Right lobe of liver (tissue), 6 donors: ENCODE results near the gene VRK3. TPM values are rescaled to one million over a fixed set of nuclear protein-coding genes. Genes with fewer than 3 reads are reported as not detected.

Source experiments
- ATAC-seq, 4 donors: fragments of 200-7000 bp; cut with Tn5 transposase; one replicate each; pipeline ENCODE4 v1.9.1; 2020; ENCODE audit warnings: mild to moderate bottlenecking in 4 of 4, moderate library complexity in 4 of 4
- DNase-seq, 3 donors: peaks; one replicate each; pipeline ENCODE4 v3.0.0-alpha.2; 2020
- H3K27ac ChIP-seq, 3 donors: fragments of 200-600 bp; one replicate each; pipeline ENCODE4 v1.8.0; 2022
- H3K27me3 ChIP-seq, 2 donors: fragments of 200-600 bp; one replicate each; pipeline ENCODE4 v1.8.0; 2022
- H3K36me3 ChIP-seq, 4 donors: fragments of 200-600 bp; sonication (generic) in 1 of 4; one replicate each; pipeline versions ENCODE4 v1.5.1 to v1.8.0; 2017 to 2022; ENCODE audit warnings: control low read depth in 1 of 4
- H3K4me1 ChIP-seq, 4 donors: fragments of 200-600 bp; sonication (generic) in 1 of 4; one replicate each; pipeline versions ENCODE4 v1.5.1 to v1.8.0; 2017 to 2022; ENCODE audit warnings: control low read depth in 1 of 4
- H3K4me3 ChIP-seq, 3 donors: fragments of 200-600 bp; one replicate each; pipeline ENCODE4 v1.8.0; 2022
- H3K9me3 ChIP-seq, 4 donors: fragments of 200-600 bp; sonication (generic) in 1 of 4; one replicate each; pipeline versions ENCODE4 v1.5.1 to v1.8.0; 2017 to 2022; ENCODE audit warnings: control low read depth in 1 of 4
- CTCF ChIP-seq, 4 donors: fragments of 200-600 bp in 3 of 4; fragments of 450-650 bp in 1 of 4; IDR thresholded peaks; one replicate each; pipeline versions ENCODE4 v1.5.1 to v1.8.0; 2016 to 2022; ENCODE audit warnings: antibody characterized with exemption in 4 of 4, mild to moderate bottlenecking in 2 of 4
- POLR2A ChIP-seq: fragments of 450-650 bp; IDR thresholded peaks from one replicate; pipeline ENCODE4 v1.6.1; 2017; ENCODE audit warnings: antibody characterized with exemption, mild to moderate bottlenecking
- WGBS: methylation state at CpG from one replicate; pipeline ENCODE4 v1.1.6; 2018; ENCODE audit warnings: low coverage, low lambda C conversion rate; ENCODE audit not compliant: insufficient coverage; ENCODE audit errors: missing lambda C conversion rate; 5-methylcytosine and 5-hydroxymethylcytosine counted together
- intact Hi-C, 2 donors: fragments of 100-400 bp; cut with DNase I; formaldehyde crosslinking; loops; one replicate each; pipeline versions ENCODE4 v1.11.2 to v1.14.1; 2022
- total RNA-seq, 6 experiments: library from RNA; depleted of rRNA in 2 of 6; stranded (reverse); fragments of >200 nt in 2 of 6; fragmentation: NEBNext Ultra II Directional in 3 of 6; extraction: Animal tissue kit (Norgen Biotek cat#: 25700) in 3 of 6; gene quantifications; one replicate each; pipeline versions ENCODE4 v1.1.0 to v1.2.4, GENCODE V29; 2016 to 2023
- donor health status: DM: no; HTN: yes; CAD: no.
- donor health status: DM: no; HTN: no; CAD: no.
- donor health status: DM: no; HTN: no; CAD: no.
- donor health status: DM: no; HTN: yes; CAD: no.
- donor health status: DM: no; HTN: yes; CAD: no.

Gene VRK3
- total RNA-seq, 6 experiments from 2014 or later: 29.6 to 44.2 (median 33.0) TPM

GRCh38 chr19:50050406-50051227 lies 25.4 kb upstream of the VRK3 start:
- 6% methylated on average over 33 of the region's 52 CpGs for WGBS
- no peaks in the 10 kb centered on the region for H3K4me1 ChIP-seq
- DNase-seq (peak; percentile 63 to 67 (median 63)), ATAC-seq (peak; percentile 77 to 84 (median 82))
- TF ChIP-seq CTCF (IDR thresholded peaks at IDR 0.05): no peak
- no peak for TF ChIP-seq POLR2A
- peak overlapping the region; percentile 26 to 44 (median 33) for H3K4me3 ChIP-seq
- intact Hi-C loops: no loop called here
- H3K9me3 ChIP-seq: peaks cover 0 to 14% (median 8%) of the 10 kb centered on the region in 4 donors
- H3K27me3 ChIP-seq: no peaks in the 10 kb centered on the region
- no peak overlapping the region for H3K27ac ChIP-seq
- peaks cover 0 to 10% (median 3%) of the 10 kb centered on the region in 4 donors for H3K36me3 ChIP-seq

GRCh38 chr19:50047671-50048070 lies 22.5 kb upstream of the VRK3 start:
- DNase-seq: no peak
- Histone ChIP-seq H3K36me3 (peaks cover 0 to 38% (median 24%) of the 10 kb centered on the region in 4 donors), H3K9me3 (peaks cover 0 to 33% (median 10%) of the 10 kb centered on the region in 4 donors), H3K27ac (no peak overlapping the region), H3K27me3 (no peaks in the 10 kb centered on the region), H3K4me3 (no peak overlapping the region), H3K4me1 (no peaks in the 10 kb centered on the region)
- intact Hi-C loops: no loop called here
- ATAC-seq: no peak
- no peak for TF ChIP-seq CTCF (IDR thresholded peaks at IDR 0.05)
- TF ChIP-seq POLR2A: no peak
- WGBS: 96% methylated on average over 4 of the region's 4 CpGs

GRCh38 chr19:50046649-50047503 lies 21.7 kb upstream of the VRK3 start:
- Histone ChIP-seq H3K4me1 (no peaks in the 10 kb centered on the region), H3K4me3 (no peak overlapping the region), H3K9me3 (peaks cover 0 to 33% (median 10%) of the 10 kb centered on the region in 4 donors), H3K36me3 (peaks cover 6 to 44% (median 32%) of the 10 kb centered on the region in 4 donors), H3K27me3 (no peaks in the 10 kb centered on the region), H3K27ac (no peak overlapping the region)
- DNase-seq (peak in 1 of 3 donors; percentile 30), ATAC-seq (peak in 1 of 4 donors; percentile 44)
- WGBS: 65% methylated on average over 9 of the region's 14 CpGs
- intact Hi-C loops: no loop called here
- peak; percentile 39 to 53 (median 42) for TF ChIP-seq CTCF (IDR thresholded peaks at IDR 0.05)
- no peak for TF ChIP-seq POLR2A

GRCh38 chr19:50044922-50045321 lies 19.8 kb upstream of the VRK3 start:
- H3K4me1 ChIP-seq: no peaks in the 10 kb centered on the region
- H3K36me3 ChIP-seq: peaks cover 8 to 59% (median 41%) of the 10 kb centered on the region in 4 donors
- DNase-seq: no peak
- H3K27ac ChIP-seq: no peak overlapping the region
- no peak for TF ChIP-seq POLR2A
- TF ChIP-seq CTCF (IDR thresholded peaks at IDR 0.05): no peak
- intact Hi-C loops: no loop called here
- 93% methylated on average over 2 of the region's 7 CpGs for WGBS
- peaks cover 0 to 33% (median 10%) of the 10 kb centered on the region in 4 donors for H3K9me3 ChIP-seq
- ATAC-seq: no peak
- H3K27me3 ChIP-seq: no peaks in the 10 kb centered on the region
- H3K4me3 ChIP-seq: no peak overlapping the region
